GM18858 (cell line): ENCODE results near the gene ENTREP1.

Experiments
- ATAC-seq: cut with Tn5 transposase; IDR thresholded peaks from one replicate; pipeline ENCODE4 v1.9.1; 2021; ENCODE audit not compliant: unreplicated experiment

The ENTREP1 gene

GRCh38 chr9:69317894-69318293 lies 7.1 kb upstream of the ENTREP1 start:
- peak; percentile 92 for ATAC-seq

- no peak for ATAC-seq
These were observed 5.5 kb upstream of the ENTREP1 start for GRCh38 chr9:69319324-69320025.

GRCh38 chr9:69322256-69322655 lies 2.8 kb upstream of the ENTREP1 start:
- no peak for ATAC-seq

GRCh38 chr9:69323861-69324260 lies 1.2 kb upstream of the ENTREP1 start:
- ATAC-seq = no peak

GRCh38 chr9:69325409-69326212 lies 596 bp downstream of the ENTREP1 start:
- no peak for ATAC-seq

- no peak for ATAC-seq
These were observed 1.2 kb downstream of the ENTREP1 start for GRCh38 chr9:69326261-69326660.

- ATAC-seq = no peak
These were observed 5.6 kb downstream of the ENTREP1 start for GRCh38 chr9:69330580-69330979.

GRCh38 chr9:69331444-69331843 lies 6.4 kb downstream of the ENTREP1 start:
- ATAC-seq = no peak

- ATAC-seq = no peak
These were observed 7.2 kb downstream of the ENTREP1 start for GRCh38 chr9:69332067-69332685.

GRCh38 chr9:69333716-69334115 lies 8.7 kb downstream of the ENTREP1 start:
- no peak for ATAC-seq

- no peak for ATAC-seq
These were observed 9.3 kb downstream of the ENTREP1 start for GRCh38 chr9:69334317-69334716.

GRCh38 chr9:69339620-69340019 lies 14.6 kb downstream of the ENTREP1 start:
- no peak for ATAC-seq

- ATAC-seq = no peak
These were observed 15.6 kb downstream of the ENTREP1 start for GRCh38 chr9:69340631-69341030.

- ATAC-seq = no peak
These were observed 17.8 kb downstream of the ENTREP1 start for GRCh38 chr9:69342769-69343168.

GRCh38 chr9:69344459-69344858 lies 19.4 kb downstream of the ENTREP1 start:
- no peak for ATAC-seq

- no peak for ATAC-seq
These were observed 21.8 kb downstream of the ENTREP1 start for GRCh38 chr9:69346596-69347390.

GRCh38 chr9:69347607-69348006 lies 22.6 kb downstream of the ENTREP1 start:
- no peak for ATAC-seq

- ATAC-seq = no peak
These were observed 26.2 kb downstream of the ENTREP1 start for GRCh38 chr9:69351227-69351626.

- no peak for ATAC-seq
These were observed 30.2 kb downstream of the ENTREP1 start for GRCh38 chr9:69355232-69355631.

GRCh38 chr9:69357030-69357775 lies 32.2 kb downstream of the ENTREP1 start:
- no peak for ATAC-seq
